NB4 (cell line): Measurements from ENCODE around the gene TAF4B.

ENCODE experiments used
- DNase-seq: peaks from one replicate; pipeline ENCODE4 v3.0.0; 2010; ENCODE audit warnings: low read depth
- H3K4me3 ChIP-seq: one replicate; pipeline ENCODE4 v1.5.1; 2011; ENCODE audit warnings: mild to moderate bottlenecking, low read depth, low read length, moderate library complexity
- CTCF ChIP-seq: IDR thresholded peaks from one replicate; pipeline ENCODE4 v1.5.1; 2012; ENCODE audit warnings: low read depth, low read length
- MAX ChIP-seq: IDR thresholded peaks from 2 replicates; pipeline ENCODE4 v1.6.1; 2011; ENCODE audit warnings: low read depth, low read length
- MYC ChIP-seq: IDR thresholded peaks from 2 replicates; pipeline ENCODE4 v1.6.1; 2011; ENCODE audit warnings: low read depth, low read length
- POLR2A ChIP-seq: IDR thresholded peaks from 2 replicates; pipeline ENCODE4 v1.6.1; 2011; ENCODE audit warnings: mild to moderate bottlenecking; ENCODE audit not compliant: insufficient read length; ENCODE audit errors: extremely low read depth

Gene TAF4B

GRCh38 chr18:26336572-26336971 is 110.3 kb downstream of the TAF4B start:
- TF ChIP-seq POLR2A (no peak), CTCF (no peak), MYC (no peak), MAX (no peak)
- no peak for DNase-seq
- H3K4me3 ChIP-seq: no peak overlapping the region

- H3K4me3 ChIP-seq: no peak overlapping the region
- no peak for DNase-seq
These were observed 116.4 kb downstream of the TAF4B start for GRCh38 chr18:26342646-26343045.

GRCh38 chr18:26350961-26351360 is 124.7 kb downstream of the TAF4B start:
- no peak for DNase-seq
- TF ChIP-seq POLR2A (no peak), MAX (no peak), CTCF (no peak), MYC (no peak)
- no peak overlapping the region for H3K4me3 ChIP-seq

More at GRCh38 chr18:26342646-26343045, 116.4 kb downstream of the TAF4B start:
- TF ChIP-seq CTCF: no peak
- TF ChIP-seq MAX: no peak
- TF ChIP-seq MYC: no peak
- TF ChIP-seq POLR2A: no peak

GRCh38 chr18:26356045-26356785 is 130.0 kb downstream of the TAF4B start:
- no peak for DNase-seq
- no peak for TF ChIP-seq CTCF
- TF ChIP-seq POLR2A: no peak
- TF ChIP-seq MYC: no peak
- TF ChIP-seq MAX: no peak
- H3K4me3 ChIP-seq: no peak overlapping the region

GRCh38 chr18:26357960-26358359 is 131.7 kb downstream of the TAF4B start:
- TF ChIP-seq MAX (no peak), CTCF (no peak), MYC (no peak), POLR2A (no peak)
- H3K4me3 ChIP-seq: no peak overlapping the region
- no peak for DNase-seq

GRCh38 chr18:26362021-26362420 is 135.8 kb downstream of the TAF4B start:
- TF ChIP-seq CTCF (no peak), MAX (no peak)
- H3K4me3 ChIP-seq: no peak overlapping the region
- no peak for DNase-seq
